ENCODE measurements around the gene PAX6.

Gene PAX6

GRCh38 chr11:31795706-31796498 is 15.2 kb downstream of the PAX6 start:
- no peak for DNase-seq (ENCODE audit: extremely low spot score)
- POLR2A ChIA-PET: no interaction called here
- CTCF ChIA-PET: no interaction called here

GRCh38 chr11:31794548-31794947 is 16.6 kb downstream of the PAX6 start:
- TF ChIP-seq ZNF384 (IDR thresholded peaks at IDR 0.05) (no peak), ARNT (IDR thresholded peaks at IDR 0.05) (no peak), LEF1 (IDR thresholded peaks at IDR 0.05; ENCODE audit: borderline replicate concordance) (no peak), HDGF (IDR thresholded peaks at IDR 0.05; ENCODE audit: borderline replicate concordance) (no peak), FOXK2 (IDR thresholded peaks at IDR 0.05) (no peak), FOXA1 (IDR thresholded peaks at IDR 0.05) (no peak), L3MBTL2 (conservative IDR thresholded peaks at IDR 0.05) (no peak), BHLHE40 (IDR thresholded peaks at IDR 0.05; ENCODE audit: borderline replicate concordance) (no peak)
- DNase-seq (ENCODE audit: extremely low spot score): no peak
- POLR2A ChIA-PET: no interaction called here
- CTCF ChIA-PET: no interaction called here

More at GRCh38 chr11:31795706-31796498, 15.2 kb downstream of the PAX6 start:
- TF ChIP-seq ZNF384 (IDR thresholded peaks at IDR 0.05) (no peak), PKNOX1 (IDR thresholded peaks at IDR 0.05) (no peak), CTBP1 (IDR thresholded peaks at IDR 0.05; ENCODE audit: borderline replicate concordance) (no peak), BHLHE40 (IDR thresholded peaks at IDR 0.05; ENCODE audit: borderline replicate concordance) (no peak), LEF1 (IDR thresholded peaks at IDR 0.05; ENCODE audit: borderline replicate concordance) (no peak), TARDBP (IDR thresholded peaks at IDR 0.05) (no peak), FOXM1 (IDR thresholded peaks at IDR 0.05; ENCODE audit: borderline replicate concordance) (no peak)

- TF ChIP-seq FOXA1 (IDR thresholded peaks at IDR 0.05) (no peak), SP1 (IDR thresholded peaks at IDR 0.05) (no peak)
- no peak for DNase-seq (ENCODE audit: extremely low spot score)
- POLR2A ChIA-PET: no interaction called here
- CTCF ChIA-PET: no interaction called here
Measured at GRCh38 chr11:31793264-31793663, 17.9 kb downstream of the PAX6 start.

GRCh38 chr11:31792456-31792855 is 18.7 kb downstream of the PAX6 start:
- ChIA-PET POLR2A (no interaction called here), CTCF (interaction anchor here (0.6 kb wide), 1 partner anchor 526 kb away, joined by 4 read pairs; no protein-coding TSS in a partner anchor)
- no peak for DNase-seq (ENCODE audit: extremely low spot score)
- no peak for TF ChIP-seq FOXM1 (IDR thresholded peaks at IDR 0.05; ENCODE audit: borderline replicate concordance)
- TF ChIP-seq NFRKB (IDR thresholded peaks at IDR 0.05): no peak
- no peak for TF ChIP-seq BHLHE40 (IDR thresholded peaks at IDR 0.05; ENCODE audit: borderline replicate concordance)

GRCh38 chr11:31792036-31792435 is 19.1 kb downstream of the PAX6 start:
- DNase-seq (ENCODE audit: extremely low spot score): no peak
- ChIA-PET POLR2A (no interaction called here), CTCF (interaction anchor here (0.6 kb wide), 1 partner anchor 525 kb away, joined by 4 read pairs; no protein-coding TSS in a partner anchor)
- TF ChIP-seq PKNOX1 (IDR thresholded peaks at IDR 0.05) (no peak), CTBP1 (IDR thresholded peaks at IDR 0.05; ENCODE audit: borderline replicate concordance) (no peak), L3MBTL2 (conservative IDR thresholded peaks at IDR 0.05) (no peak), FOXA1 (IDR thresholded peaks at IDR 0.05) (no peak), SP1 (IDR thresholded peaks at IDR 0.05) (no peak), BHLHE40 (IDR thresholded peaks at IDR 0.05; ENCODE audit: borderline replicate concordance) (no peak), ELF4 (IDR thresholded peaks at IDR 0.05) (no peak), HDGF (IDR thresholded peaks at IDR 0.05; ENCODE audit: borderline replicate concordance) (no peak), ARNT (IDR thresholded peaks at IDR 0.05) (no peak), LEF1 (IDR thresholded peaks at IDR 0.05; ENCODE audit: borderline replicate concordance) (no peak), SUZ12 (IDR thresholded peaks at IDR 0.05) (no peak), FOXK2 (IDR thresholded peaks at IDR 0.05) (no peak), ZNF384 (IDR thresholded peaks at IDR 0.05) (no peak), TARDBP (IDR thresholded peaks at IDR 0.05) (no peak), NFRKB (IDR thresholded peaks at IDR 0.05) (no peak), FOXM1 (IDR thresholded peaks at IDR 0.05; ENCODE audit: borderline replicate concordance) (no peak)

GRCh38 chr11:31790649-31791048 is 20.5 kb downstream of the PAX6 start:
- ChIA-PET CTCF (no interaction called here), POLR2A (no interaction called here)
- DNase-seq (ENCODE audit: extremely low spot score): no peak
- no peak for TF ChIP-seq FOXK2 (IDR thresholded peaks at IDR 0.05)
- TF ChIP-seq ZNF384 (IDR thresholded peaks at IDR 0.05): no peak
- no peak for TF ChIP-seq TARDBP (IDR thresholded peaks at IDR 0.05)
- no peak for TF ChIP-seq HDGF (IDR thresholded peaks at IDR 0.05; ENCODE audit: borderline replicate concordance)
- TF ChIP-seq ARNT (IDR thresholded peaks at IDR 0.05): no peak
- no peak for TF ChIP-seq ELF4 (IDR thresholded peaks at IDR 0.05)
- no peak for TF ChIP-seq NFRKB (IDR thresholded peaks at IDR 0.05)
- TF ChIP-seq CTBP1 (IDR thresholded peaks at IDR 0.05; ENCODE audit: borderline replicate concordance): no peak
- no peak for TF ChIP-seq SP1 (IDR thresholded peaks at IDR 0.05)
- TF ChIP-seq L3MBTL2 (conservative IDR thresholded peaks at IDR 0.05): no peak
- no peak for TF ChIP-seq LEF1 (IDR thresholded peaks at IDR 0.05; ENCODE audit: borderline replicate concordance)
- no peak for TF ChIP-seq FOXM1 (IDR thresholded peaks at IDR 0.05; ENCODE audit: borderline replicate concordance)
- no peak for TF ChIP-seq BHLHE40 (IDR thresholded peaks at IDR 0.05; ENCODE audit: borderline replicate concordance)
- no peak for TF ChIP-seq FOXA1 (IDR thresholded peaks at IDR 0.05)
- no peak for TF ChIP-seq PKNOX1 (IDR thresholded peaks at IDR 0.05)
- no peak for TF ChIP-seq SUZ12 (IDR thresholded peaks at IDR 0.05)
